Uterus (tissue), 2 donors: Measurements from ENCODE around the gene RREB1.

Source experiments
- POLR2A ChIP-seq, 2 donors: fragments of 450-650 bp; IDR thresholded peaks; one replicate each; pipeline ENCODE4 v1.6.1; 2016; ENCODE audit warnings: antibody characterized with exemption in 2 of 2, mild to moderate bottlenecking in 1 of 2, moderate library complexity in 1 of 2
- TF ChIP-seq, protein P1 (sequence below), 4 experiments: fragments of 200-600 bp in 2 of 4; fragments of 450-650 bp in 2 of 4; sonication (generic) in 2 of 4; IDR thresholded peaks; one replicate each; pipeline ENCODE4 v1.5.1; 2016 to 2019; ENCODE audit warnings: antibody characterized with exemption in 4 of 4, mild to moderate bottlenecking in 2 of 4, moderate library complexity in 1 of 4

DNA sequence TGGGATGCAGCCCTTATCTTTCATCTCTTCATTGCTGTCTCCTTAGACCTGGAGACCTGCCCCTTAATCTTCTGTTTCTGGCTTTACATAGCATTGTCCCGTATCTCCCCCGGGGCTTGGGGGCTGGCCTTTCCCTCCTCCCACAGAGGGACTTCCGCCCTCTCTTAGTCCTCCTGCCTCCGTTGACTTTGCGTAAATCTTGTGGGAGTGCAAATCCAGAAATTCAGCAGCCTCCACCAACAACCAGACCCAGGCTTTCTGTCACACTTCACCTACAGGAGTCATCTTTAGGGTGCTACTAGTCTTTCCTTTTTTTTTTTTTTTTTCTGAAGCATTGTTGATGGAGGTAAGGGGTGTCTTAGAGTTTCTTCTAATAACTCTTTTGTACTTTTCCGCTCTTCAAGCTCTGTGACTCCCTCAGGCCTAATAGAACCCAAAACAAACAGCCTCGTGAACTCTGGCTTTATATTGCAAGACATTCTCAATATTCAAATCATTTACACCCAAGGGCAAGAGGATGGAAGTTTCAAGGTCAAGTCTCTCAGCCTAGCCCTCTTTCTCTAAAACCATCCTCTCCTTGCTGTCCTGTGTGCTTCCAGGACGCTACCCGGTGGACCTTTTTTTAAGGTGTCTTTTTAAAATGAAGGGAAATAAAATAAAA lies 66.2 kb downstream of the RREB1 start:
- TF ChIP-seq, protein P1, sequence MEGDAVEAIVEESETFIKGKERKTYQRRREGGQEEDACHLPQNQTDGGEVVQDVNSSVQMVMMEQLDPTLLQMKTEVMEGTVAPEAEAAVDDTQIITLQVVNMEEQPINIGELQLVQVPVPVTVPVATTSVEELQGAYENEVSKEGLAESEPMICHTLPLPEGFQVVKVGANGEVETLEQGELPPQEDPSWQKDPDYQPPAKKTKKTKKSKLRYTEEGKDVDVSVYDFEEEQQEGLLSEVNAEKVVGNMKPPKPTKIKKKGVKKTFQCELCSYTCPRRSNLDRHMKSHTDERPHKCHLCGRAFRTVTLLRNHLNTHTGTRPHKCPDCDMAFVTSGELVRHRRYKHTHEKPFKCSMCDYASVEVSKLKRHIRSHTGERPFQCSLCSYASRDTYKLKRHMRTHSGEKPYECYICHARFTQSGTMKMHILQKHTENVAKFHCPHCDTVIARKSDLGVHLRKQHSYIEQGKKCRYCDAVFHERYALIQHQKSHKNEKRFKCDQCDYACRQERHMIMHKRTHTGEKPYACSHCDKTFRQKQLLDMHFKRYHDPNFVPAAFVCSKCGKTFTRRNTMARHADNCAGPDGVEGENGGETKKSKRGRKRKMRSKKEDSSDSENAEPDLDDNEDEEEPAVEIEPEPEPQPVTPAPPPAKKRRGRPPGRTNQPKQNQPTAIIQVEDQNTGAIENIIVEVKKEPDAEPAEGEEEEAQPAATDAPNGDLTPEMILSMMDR (IDR thresholded peaks at IDR 0.05), result no peak
- TF ChIP-seq POLR2A (IDR thresholded peaks at IDR 0.05), result no peak
